B cell (primary cell): ENCODE results near the gene SLC38A10. TPM values are rescaled to one million over a fixed set of nuclear protein-coding genes. Genes with fewer than 3 reads are reported as not detected.

Experiments
- ATAC-seq: fragments of 200-7000 bp; cut with Tn5 transposase; one replicate; pipeline ENCODE4 v1.10.0; 2021; ENCODE audit warnings: low read depth, mild to moderate bottlenecking, moderate number of reproducible peaks, moderate library complexity
- CTCF ChIA-PET: fragments of 350-600 bp; sonication (Branson Sonifier 250); formaldehyde crosslinking; loops from one replicate; lab custom pipeline; 2021; ENCODE audit warnings: antibody characterized with exemption, inconsistent platforms; lab: Charles Lee
- POLR2A ChIA-PET: fragments of 350-600 bp; sonication (Branson Sonifier 250); formaldehyde crosslinking; loops from one replicate; lab custom pipeline; 2021; ENCODE audit warnings: antibody characterized with exemption; lab: Charles Lee
- DNase-seq: peaks from one replicate; pipeline ENCODE4 v3.0.0; 2013
- H2AFZ ChIP-seq: 2 replicates; pipeline ENCODE4 v1.6.1; 2012; ENCODE audit warnings: mild to moderate bottlenecking, low read depth, low read length; ENCODE audit not compliant: insufficient read depth, poor library complexity, severe bottlenecking
- H3K27ac ChIP-seq, 2 donors: 1 replicate in 1 of 2; 2 replicates in 1 of 2; pipeline ENCODE4 v1.5.1; 2012 to 2013; ENCODE audit warnings: low read length in 2 of 2, mild to moderate bottlenecking in 2 of 2, moderate library complexity in 1 of 2
- H3K27me3 ChIP-seq, 4 experiments: fragments of 200-600 bp in 1 of 4; sonication (generic) in 1 of 4; replicated peaks in 1 of 4; 1 replicate in 2 of 4; 2 replicates in 2 of 4; pipeline versions ENCODE4 v1.6.1 to v1.7.0; 2013 to 2016; ENCODE audit warnings: low read length in 3 of 4, mild to moderate bottlenecking in 2 of 4, mixed read lengths in 1 of 4, moderate library complexity in 1 of 4; ENCODE audit not compliant: insufficient read depth in 4 of 4, control insufficient read depth in 3 of 4; ENCODE audit errors: control extremely low read depth in 1 of 4
- H3K36me3 ChIP-seq, 2 experiments: replicated peaks in 1 of 2; 1 replicate in 1 of 2; 2 replicates in 1 of 2; pipeline versions ENCODE4 v1.6.1 to v1.7.1; 2013; ENCODE audit warnings: low read length in 1 of 2; ENCODE audit not compliant: insufficient read depth in 2 of 2, control insufficient read depth in 1 of 2; ENCODE audit errors: control extremely low read depth in 1 of 2, extremely low read depth in 1 of 2
- H3K4me1 ChIP-seq, 2 donors: fragments of 200-600 bp in 1 of 2; sonication (generic) in 1 of 2; 1 replicate in 1 of 2; 2 replicates in 1 of 2; pipeline versions ENCODE4 v1.5.1 to v1.6.1; 2013 to 2017; ENCODE audit warnings: low read length in 2 of 2; ENCODE audit not compliant: control insufficient read depth in 2 of 2, insufficient read depth in 2 of 2
- H3K4me2 ChIP-seq: replicated peaks from 2 replicates; pipeline ENCODE3; 2012; ENCODE audit warnings: mild to moderate bottlenecking, low read depth, low read length; ENCODE audit not compliant: poor library complexity, severe bottlenecking
- H3K4me3 ChIP-seq, 5 experiments: fragments of 200-600 bp in 1 of 5; sonication (generic) in 1 of 5; 1 replicate in 3 of 5; 2 replicates in 2 of 5; pipeline versions ENCODE4 v1.5.1 to v1.7.0; 2011 to 2016; ENCODE audit warnings: low read length in 4 of 5, mild to moderate bottlenecking in 4 of 5, low read depth in 2 of 5, control low read depth in 1 of 5, moderate library complexity in 1 of 5; ENCODE audit not compliant: insufficient read depth in 1 of 5; ENCODE audit errors: control extremely low read depth in 1 of 5, extremely low read depth in 1 of 5
- H3K79me2 ChIP-seq: fragments of 200-600 bp; sonication (generic); one replicate; pipeline ENCODE4 v1.6.0; 2016; ENCODE audit warnings: low read length; ENCODE audit not compliant: control insufficient read depth, insufficient read depth
- H3K9ac ChIP-seq: fragments of 200-600 bp; sonication (generic); 2 replicates; pipeline ENCODE4 v1.6.1; 2017; ENCODE audit warnings: mild to moderate bottlenecking, low read length, moderate library complexity
- H3K9me3 ChIP-seq, 3 donors: one replicate each; pipeline versions ENCODE4 v1.6.1 to v1.7.1; 2013; ENCODE audit warnings: low read length in 2 of 3; ENCODE audit not compliant: control insufficient read depth in 2 of 3, insufficient read depth in 1 of 3; ENCODE audit errors: control extremely low read depth in 1 of 3
- H4K20me1 ChIP-seq: 2 replicates; pipeline ENCODE4 v1.6.0; 2012; ENCODE audit warnings: mild to moderate bottlenecking, low read length; ENCODE audit not compliant: insufficient read depth, control insufficient read depth, poor library complexity, severe bottlenecking
- H3K27ac Mint-ChIP-seq: one replicate; pipeline ENCODE4 v1.8.0; 2021; ENCODE audit warnings: mixed read lengths
- H3K27me3 Mint-ChIP-seq: one replicate; pipeline ENCODE4 v1.8.0; 2021; ENCODE audit warnings: mixed read lengths
- H3K4me1 Mint-ChIP-seq: one replicate; pipeline ENCODE4 v1.8.0; 2021; ENCODE audit warnings: mixed read lengths
- H3K4me3 Mint-ChIP-seq: one replicate; pipeline ENCODE4 v1.8.0; 2021; ENCODE audit warnings: mixed read lengths
- H3K9me3 Mint-ChIP-seq: one replicate; pipeline ENCODE4 v1.8.0; 2022; ENCODE audit warnings: mixed read lengths; ENCODE audit not compliant: insufficient read depth
- CTCF ChIP-seq: fragments of 200-600 bp; IDR thresholded peaks from one replicate; pipeline ENCODE4 v1.8.0; 2022; ENCODE audit warnings: antibody characterized with exemption, mild to moderate bottlenecking
- EZH2 ChIP-seq: IDR thresholded peaks from 2 replicates; pipeline ENCODE4 v1.6.1; 2012; ENCODE audit warnings: borderline replicate concordance, low read depth, mild to moderate bottlenecking, moderate library complexity, low read length; ENCODE audit not compliant: insufficient read depth, poor library complexity, severe bottlenecking
- WGBS: methylation state at CpG from one replicate; pipeline ENCODE4 v1.1.5; 2013; ENCODE audit warnings: missing lambda C conversion rate; ENCODE audit not compliant: insufficient coverage; 5-methylcytosine and 5-hydroxymethylcytosine counted together
- intact Hi-C: fragments of 100-400 bp; cut with micrococcal nuclease; formaldehyde crosslinking; loops from one replicate; pipeline ENCODE4 v1.10.0; 2022
- polyA plus RNA-seq: library from polyadenylated mRNA; depleted of rRNA; stranded (reverse); fragments of >200 nt; gene quantifications from 2 replicates; pipeline ENCODE4 v1.2.3, GENCODE V29; 2012
- total RNA-seq, 2 donors: library from RNA; stranded (reverse); fragments of 120-200 nt in 1 of 2; gene quantifications; 1 replicate in 1 of 2; 2 replicates in 1 of 2; pipeline versions ENCODE4 v1.2.3 to v1.2.4, GENCODE V29; 2013 to 2022

SLC38A10 gene
- total and polyA plus RNA-seq, 2 donors (not counting 1 experiment from before 2014, with no cell fraction given): 76.1 to 104 TPM

DNA sequence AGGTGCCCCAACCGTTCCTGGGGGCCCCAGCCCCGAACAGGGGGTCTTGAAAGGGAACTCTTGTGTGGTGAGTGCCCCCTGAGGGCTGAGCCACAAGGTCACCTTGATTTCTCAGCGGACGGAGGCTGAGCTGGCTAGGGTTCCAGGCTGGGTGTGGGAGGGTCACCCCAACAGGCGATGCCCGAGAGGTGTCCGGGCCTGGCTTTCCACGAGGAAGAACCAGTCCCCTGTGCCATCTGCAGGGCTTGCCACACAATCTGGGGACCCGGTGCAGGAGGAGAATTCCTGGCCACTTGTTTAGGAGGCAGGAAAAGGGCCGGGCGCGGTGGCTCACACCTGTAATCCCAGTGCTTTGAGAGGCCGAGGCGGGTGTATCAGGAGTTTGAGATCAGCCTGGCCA, 16.8 kb upstream of the SLC38A10 start:
- Histone ChIP-seq H3K4me1 (peaks cover 6 to 8% of the 10 kb centered on the region in 2 donors), H3K27me3 (peaks cover 0 to 14% (median 4%) of the 10 kb centered on the region in 4 experiments), H3K36me3 (no peaks in the 10 kb centered on the region), H3K79me2 (no peaks in the 10 kb centered on the region), H3K4me3 (no peak overlapping the region), H3K4me2 (no peak overlapping the region), H2AFZ (no peak overlapping the region), H3K9ac (no peak overlapping the region), H4K20me1 (no peaks in the 10 kb centered on the region), H3K27ac (no peak overlapping the region), H3K9me3 (no peaks in the 10 kb centered on the region)
- Mint-ChIP-seq H3K4me1 (peaks cover 7% of the 10 kb centered on the region), H3K27ac (no peak overlapping the region), H3K27me3 (peaks cover 11% of the 10 kb centered on the region), H3K9me3 (no peaks in the 10 kb centered on the region), H3K4me3 (no peak overlapping the region)
- intact Hi-C loops: no loop called here
- WGBS: 85% methylated on average over 14 of the region's 14 CpGs
- TF ChIP-seq CTCF (no peak), EZH2 (no peak)
- CTCF ChIA-PET: interaction anchor here (0.6 kb wide), 1 partner anchor 273 kb away, joined by 4 read pairs; no protein-coding TSS in a partner anchor
- DNase-seq: no peak
- no peak for ATAC-seq
- POLR2A ChIA-PET: interaction anchor here (0.5 kb wide), 1 partner anchor 285 kb away, joined by 6 read pairs; no protein-coding TSS in a partner anchor

GRCh38 chr17:81310949-81311550, 15.9 kb upstream of the SLC38A10 start:
- Histone ChIP-seq H3K27me3 (peaks cover 0 to 14% (median 4%) of the 10 kb centered on the region in 4 experiments), H3K27ac (no peak overlapping the region), H3K9me3 (no peaks in the 10 kb centered on the region), H3K4me3 (no peak overlapping the region), H3K4me2 (no peak overlapping the region), H2AFZ (no peak overlapping the region), H3K36me3 (no peaks in the 10 kb centered on the region), H3K4me1 (peaks cover 6 to 8% of the 10 kb centered on the region in 2 donors), H3K79me2 (no peaks in the 10 kb centered on the region), H4K20me1 (no peaks in the 10 kb centered on the region), H3K9ac (no peak overlapping the region)
- 92% methylated on average over 19 of the region's 19 CpGs for WGBS
- no peak overlapping the region for H3K27ac Mint-ChIP-seq
- ATAC-seq (no peak), DNase-seq (no peak)
- peaks cover 7% of the 10 kb centered on the region for H3K4me1 Mint-ChIP-seq
- intact Hi-C loops: no loop called here
- H3K27me3 Mint-ChIP-seq: peaks cover 11% of the 10 kb centered on the region
- H3K9me3 Mint-ChIP-seq: no peaks in the 10 kb centered on the region
- ChIA-PET POLR2A (no interaction called here), CTCF (interaction anchor here (0.6 kb wide), 1 partner anchor 274 kb away, joined by 4 read pairs; no protein-coding TSS in a partner anchor)
- TF ChIP-seq EZH2: no peak
- no peak for TF ChIP-seq CTCF
- no peak overlapping the region for H3K4me3 Mint-ChIP-seq
